ENCODE results near the gene TNRC6C. TPM values are rescaled to one million over a fixed set of nuclear protein-coding genes. Genes with fewer than 3 reads are reported as not detected.

The TNRC6C gene
- total RNA-seq, 1 donor from 2014 or later: 64.7 TPM

DNA sequence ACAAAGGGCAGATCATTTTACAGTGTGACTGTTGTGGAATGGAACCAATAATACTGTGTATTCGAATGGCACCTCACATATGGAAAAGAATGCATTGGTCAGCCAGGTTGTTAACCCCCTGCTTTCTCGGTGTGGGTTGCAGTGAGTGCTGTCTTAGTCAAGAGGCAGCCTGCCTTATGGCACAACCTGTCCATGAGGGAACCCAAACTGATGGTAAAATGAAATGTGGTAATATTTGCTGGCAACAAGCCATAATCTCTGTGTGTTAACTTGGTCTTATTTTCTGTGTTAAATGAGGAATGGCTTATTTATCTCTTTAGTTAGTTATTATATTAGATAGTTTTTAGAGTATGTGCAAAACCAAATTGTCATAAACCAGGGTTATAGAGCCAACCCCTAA, 88.4 kb downstream of the TNRC6C start:
- Mint-ChIP-seq H3K4me1 (ENCODE audit: low read depth, unreplicated experiment) (peaks cover 7% of the 10 kb centered on the region), H3K27ac (ENCODE audit: unreplicated experiment) (no peak overlapping the region), H3K4me3 (ENCODE audit: unreplicated experiment) (no peak overlapping the region), H3K9me3 (ENCODE audit: unreplicated experiment) (peaks cover 5% of the 10 kb centered on the region), H3K36me3 (ENCODE audit: unreplicated experiment) (peaks cover 20% of the 10 kb centered on the region), H3K27me3 (ENCODE audit: unreplicated experiment) (peaks cover 2% of the 10 kb centered on the region)
- no peak for DNase-seq
- TF ChIP-seq, protein P1, sequence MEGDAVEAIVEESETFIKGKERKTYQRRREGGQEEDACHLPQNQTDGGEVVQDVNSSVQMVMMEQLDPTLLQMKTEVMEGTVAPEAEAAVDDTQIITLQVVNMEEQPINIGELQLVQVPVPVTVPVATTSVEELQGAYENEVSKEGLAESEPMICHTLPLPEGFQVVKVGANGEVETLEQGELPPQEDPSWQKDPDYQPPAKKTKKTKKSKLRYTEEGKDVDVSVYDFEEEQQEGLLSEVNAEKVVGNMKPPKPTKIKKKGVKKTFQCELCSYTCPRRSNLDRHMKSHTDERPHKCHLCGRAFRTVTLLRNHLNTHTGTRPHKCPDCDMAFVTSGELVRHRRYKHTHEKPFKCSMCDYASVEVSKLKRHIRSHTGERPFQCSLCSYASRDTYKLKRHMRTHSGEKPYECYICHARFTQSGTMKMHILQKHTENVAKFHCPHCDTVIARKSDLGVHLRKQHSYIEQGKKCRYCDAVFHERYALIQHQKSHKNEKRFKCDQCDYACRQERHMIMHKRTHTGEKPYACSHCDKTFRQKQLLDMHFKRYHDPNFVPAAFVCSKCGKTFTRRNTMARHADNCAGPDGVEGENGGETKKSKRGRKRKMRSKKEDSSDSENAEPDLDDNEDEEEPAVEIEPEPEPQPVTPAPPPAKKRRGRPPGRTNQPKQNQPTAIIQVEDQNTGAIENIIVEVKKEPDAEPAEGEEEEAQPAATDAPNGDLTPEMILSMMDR (IDR thresholded peaks at IDR 0.05; ENCODE audit: partially characterized antibody, unreplicated experiment): no peak

DNA sequence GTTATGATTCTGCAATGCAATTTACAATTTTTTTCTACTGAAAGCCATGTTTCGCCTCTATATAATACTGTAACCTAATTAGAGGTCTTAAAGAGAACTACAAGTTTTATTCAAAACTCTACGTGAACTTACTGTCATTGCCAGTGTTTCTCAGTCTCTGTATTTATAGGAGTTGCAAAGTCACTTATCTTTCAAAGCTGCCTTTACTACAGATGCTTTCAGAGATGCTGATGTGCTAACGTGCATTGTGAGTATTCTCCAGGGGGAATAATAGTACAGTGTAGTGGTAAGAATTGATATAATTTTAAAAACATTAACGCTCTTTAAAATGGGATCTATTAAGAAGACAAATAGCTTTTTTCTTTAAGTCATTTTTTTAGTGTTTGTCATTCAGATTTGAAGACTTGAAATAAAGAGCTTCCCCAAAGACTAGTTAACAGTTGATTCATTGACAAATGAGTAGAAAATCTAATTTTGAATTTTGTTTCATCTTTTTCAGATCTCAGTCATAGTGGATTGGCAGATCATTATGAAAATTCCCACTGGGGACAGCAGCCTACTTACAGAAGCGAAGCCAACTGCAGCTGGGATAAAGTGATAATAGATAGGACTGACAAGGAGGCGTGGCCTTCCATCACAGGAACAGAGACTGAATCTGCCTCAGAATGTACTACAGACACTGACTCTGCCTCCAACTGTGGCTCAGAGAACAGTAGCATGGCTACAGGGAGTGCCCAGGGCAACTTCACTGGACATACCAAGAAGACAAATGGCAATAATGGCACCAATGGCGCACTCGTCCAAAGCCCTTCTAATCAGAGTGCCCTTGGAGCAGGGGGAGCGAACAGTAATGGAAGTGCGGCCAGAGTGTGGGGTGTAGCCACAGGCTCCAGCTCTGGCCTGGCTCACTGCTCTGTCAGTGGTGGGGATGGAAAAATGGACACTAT, 90.1 kb downstream of the TNRC6C start:
- DNase-seq: no peak
- Mint-ChIP-seq H3K4me3 (ENCODE audit: unreplicated experiment) (no peak overlapping the region), H3K9me3 (ENCODE audit: unreplicated experiment) (peaks cover 4% of the 10 kb centered on the region), H3K27ac (ENCODE audit: unreplicated experiment) (no peak overlapping the region), H3K27me3 (ENCODE audit: unreplicated experiment) (peaks cover 2% of the 10 kb centered on the region), H3K36me3 (ENCODE audit: unreplicated experiment) (peaks cover 20% of the 10 kb centered on the region), H3K4me1 (ENCODE audit: low read depth, unreplicated experiment) (peaks cover 7% of the 10 kb centered on the region)
- TF ChIP-seq, protein P1 (IDR thresholded peaks at IDR 0.05; ENCODE audit: partially characterized antibody, unreplicated experiment): no peak

DNA sequence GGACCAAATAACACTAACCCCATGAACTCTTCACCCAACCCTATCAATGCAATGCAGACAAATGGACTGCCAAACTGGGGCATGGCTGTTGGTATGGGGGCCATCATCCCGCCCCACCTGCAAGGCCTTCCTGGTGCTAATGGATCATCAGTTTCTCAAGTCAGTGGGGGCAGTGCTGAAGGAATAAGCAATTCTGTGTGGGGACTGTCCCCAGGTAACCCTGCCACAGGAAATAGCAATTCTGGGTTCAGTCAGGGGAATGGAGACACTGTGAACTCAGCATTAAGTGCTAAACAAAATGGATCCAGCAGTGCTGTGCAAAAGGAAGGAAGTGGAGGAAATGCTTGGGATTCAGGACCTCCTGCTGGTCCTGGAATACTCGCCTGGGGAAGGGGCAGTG, 91.1 kb downstream of the TNRC6C start:
- no peak overlapping the region for H3K4me3 Mint-ChIP-seq (ENCODE audit: unreplicated experiment)
- H3K4me1 Mint-ChIP-seq (ENCODE audit: low read depth, unreplicated experiment): peaks cover 7% of the 10 kb centered on the region
- no peak overlapping the region for H3K27ac Mint-ChIP-seq (ENCODE audit: unreplicated experiment)
- DNase-seq: no peak
- TF ChIP-seq, protein P1 (IDR thresholded peaks at IDR 0.05; ENCODE audit: partially characterized antibody, unreplicated experiment): no peak
- H3K36me3 Mint-ChIP-seq (ENCODE audit: unreplicated experiment): peaks cover 20% of the 10 kb centered on the region
- H3K9me3 Mint-ChIP-seq (ENCODE audit: unreplicated experiment): peaks cover 4% of the 10 kb centered on the region
- peaks cover 2% of the 10 kb centered on the region for H3K27me3 Mint-ChIP-seq (ENCODE audit: unreplicated experiment)

DNA sequence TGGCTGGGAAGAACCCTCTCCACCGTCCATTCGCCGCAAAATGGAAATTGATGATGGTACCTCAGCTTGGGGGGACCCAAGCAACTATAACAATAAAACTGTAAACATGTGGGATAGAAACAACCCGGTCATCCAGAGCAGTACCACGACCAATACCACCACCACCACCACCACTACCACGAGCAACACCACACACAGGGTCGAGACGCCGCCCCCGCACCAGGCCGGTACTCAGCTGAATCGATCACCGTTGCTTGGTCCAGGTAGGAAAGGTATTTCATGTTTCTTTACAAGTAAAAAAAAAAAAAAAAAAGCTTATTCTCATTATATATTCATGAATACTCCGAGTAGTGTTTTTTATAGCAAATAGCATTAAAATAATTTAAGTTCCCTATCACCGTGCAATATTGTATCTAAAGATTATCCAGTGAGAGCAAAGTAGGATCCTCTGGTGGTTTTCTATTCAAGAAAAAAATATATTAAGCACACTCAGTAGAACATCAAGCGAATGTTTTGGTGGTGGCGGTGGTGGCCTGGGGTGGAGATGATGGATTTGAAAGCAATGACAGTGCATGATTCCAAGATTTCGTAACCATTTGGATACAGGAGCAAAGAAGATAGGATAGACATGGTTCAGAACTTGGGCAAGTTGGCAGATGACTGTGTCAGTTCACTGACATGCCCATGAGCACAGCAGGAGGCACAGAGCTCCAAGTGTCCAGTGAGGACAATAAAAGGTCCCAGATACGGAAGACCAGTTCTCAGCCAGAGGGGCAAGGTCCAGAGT, 92.9 kb downstream of the TNRC6C start:
- Mint-ChIP-seq H3K4me3 (ENCODE audit: unreplicated experiment) (no peak overlapping the region), H3K9me3 (ENCODE audit: unreplicated experiment) (peaks cover 4% of the 10 kb centered on the region), H3K27ac (ENCODE audit: unreplicated experiment) (no peak overlapping the region), H3K27me3 (ENCODE audit: unreplicated experiment) (peaks cover 2% of the 10 kb centered on the region), H3K36me3 (ENCODE audit: unreplicated experiment) (peaks cover 20% of the 10 kb centered on the region), H3K4me1 (ENCODE audit: low read depth, unreplicated experiment) (peaks cover 7% of the 10 kb centered on the region)
- no peak for DNase-seq
- TF ChIP-seq, protein P1 (IDR thresholded peaks at IDR 0.05; ENCODE audit: partially characterized antibody, unreplicated experiment): no peak
